Adrenal gland (tissue), 12 donors: ENCODE results near the gene PRDM1. TPM values are rescaled to one million over a fixed set of nuclear protein-coding genes. Genes with fewer than 3 reads are reported as not detected.

Source experiments
- DNase-seq, 7 donors: peaks; one replicate each; pipeline ENCODE4 v3.0.0-alpha.2; 2019 to 2020
- H3K27ac ChIP-seq, 5 donors: fragments of 200-600 bp; sonication (generic) in 4 of 5; 1 replicate in 3 of 5; 2 replicates in 2 of 5; pipeline versions ENCODE4 v1.5.1 to v1.8.0; 2016 to 2020; ENCODE audit warnings: mild to moderate bottlenecking in 1 of 5
- H3K27me3 ChIP-seq: fragments of 200-600 bp; 2 replicates; pipeline ENCODE4 v1.8.0; 2021
- H3K36me3 ChIP-seq, 2 donors: fragments of 200-600 bp; replicated peaks in 1 of 2; 1 replicate in 1 of 2; 2 replicates in 1 of 2; pipeline versions ENCODE4 v1.5.1 to v1.8.0; 2018 to 2022
- H3K4me1 ChIP-seq, 2 donors: fragments of 200-600 bp; replicated peaks in 1 of 2; 1 replicate in 1 of 2; 2 replicates in 1 of 2; pipeline versions ENCODE4 v1.5.1 to v1.8.0; 2018 to 2021
- H3K4me3 ChIP-seq, 4 donors: fragments of 200-600 bp; sonication (generic) in 3 of 4; one replicate each; pipeline ENCODE4 v1.5.1; 2016 to 2018
- H3K9me3 ChIP-seq, 3 donors: fragments of 200-600 bp; sonication (generic) in 1 of 3; replicated peaks in 1 of 3; 1 replicate in 2 of 3; 2 replicates in 1 of 3; pipeline versions ENCODE4 v1.5.1 to v1.8.0; 2016 to 2021
- CTCF ChIP-seq, 6 experiments: fragments of 450-650 bp in 4 of 6; fragments of 200-600 bp in 2 of 6; sonication (generic) in 1 of 6; IDR thresholded peaks; 1 replicate in 5 of 6; 2 replicates in 1 of 6; pipeline versions ENCODE4 v1.5.1 to v1.8.0; 2016 to 2021; ENCODE audit warnings: antibody characterized with exemption in 6 of 6, mild to moderate bottlenecking in 2 of 6, moderate library complexity in 1 of 6
- POLR2A ChIP-seq, 2 donors: fragments of 450-650 bp; IDR thresholded peaks; one replicate each; pipeline ENCODE4 v1.6.1; 2017; ENCODE audit warnings: antibody characterized with exemption in 2 of 2, mild to moderate bottlenecking in 2 of 2, moderate library complexity in 1 of 2
- WGBS, 4 donors: extraction: QIAGEN DNeasy Blood & Tissue Kit in 2 of 4; methylation state at CpG; one replicate each; pipeline versions ENCODE4 v1.1.5 to v1.1.7; 2013 to 2017; 5-methylcytosine and 5-hydroxymethylcytosine counted together
- intact Hi-C, 2 donors: fragments of 100-400 bp; cut with DNase I; formaldehyde crosslinking; loops; one replicate each; pipeline versions ENCODE4 v1.14.1 to v1.15.0; 2022 to 2023
- polyA plus RNA-seq, 3 donors: library from polyadenylated mRNA; stranded (reverse); fragments of 200-250 nt in 2 of 3; fragments of 350-450 nt in 1 of 3; fragmentation: Illumina TruSeq in 1 of 3; extraction: RNeasy Lipid Tissue Mini Kit (QIAGEN cat#74804) in 1 of 3; gene quantifications; one replicate each; pipeline ENCODE4 v1.2.3, GENCODE V29; 2013 to 2014
- total RNA-seq, 9 donors: library from RNA; depleted of rRNA in 4 of 9; stranded (reverse); fragments of >200 nt in 4 of 9; fragments of 120-200 nt in 1 of 9; fragmentation: NEBNext Ultra II Directional in 1 of 9; extraction: Animal tissue kit (Norgen Biotek cat#: 25700) in 1 of 9; gene quantifications; one replicate each; pipeline versions ENCODE4 v1.1.0 to v1.2.4, GENCODE V29; 2013 to 2023
- donor health status: healthy with polysubstance abuse.
- donor health status: Bipolar disorder and iron deficiency.
- donor health status: DM: yes; HTN: yes; CAD: no.
- donor health status: DM: no; HTN: no; CAD: no.
- donor health status: DM: no; HTN: no; CAD: no.
- donor health status: DM: yes; HTN: yes; CAD: no.

Gene PRDM1
- total and polyA plus RNA-seq, 12 donors = 0.40 to 7.5 (median 3.7) TPM

- Histone ChIP-seq H3K27ac (peak overlapping the region in 3 of 5 donors; percentile 13 to 56 (median 36)), H3K9me3 (no peaks in the 10 kb centered on the region), H3K27me3 (peaks cover 53% of the 10 kb centered on the region), H3K4me3 (peak overlapping the region in 1 of 4 donors; percentile 21), H3K36me3 (no peaks in the 10 kb centered on the region), H3K4me1 (peaks cover 10 to 17% of the 10 kb centered on the region in 2 donors)
- TF ChIP-seq CTCF (IDR thresholded peaks at IDR 0.05) (no peak), POLR2A (IDR thresholded peaks at IDR 0.05) (no peak)
- WGBS, 4 donors = 28 to 32% (median 31%) methylated on average over 13 of the region's 13 CpGs
- intact Hi-C loops = no loop called here
- DNase-seq = peak in 6 of 7 donors; percentile 27 to 57 (median 32)
Measured at GRCh38 chr6:106087548-106088325, 1.6 kb downstream of the PRDM1 start.

GRCh38 chr6:106090001-106090400 lies 3.9 kb downstream of the PRDM1 start:
- TF ChIP-seq POLR2A (IDR thresholded peaks at IDR 0.05) (no peak), CTCF (IDR thresholded peaks at IDR 0.05) (no peak)
- Histone ChIP-seq H3K27me3 (peaks cover 54% of the 10 kb centered on the region), H3K36me3 (no peaks in the 10 kb centered on the region), H3K27ac (no peak overlapping the region), H3K9me3 (no peaks in the 10 kb centered on the region), H3K4me1 (peaks cover 10 to 17% of the 10 kb centered on the region in 2 donors), H3K4me3 (peak overlapping the region in 1 of 4 donors; percentile 8)
- 47 to 63% (median 54%) methylated on average over 4 of the region's 4 CpGs for WGBS, 4 donors
- no peak for DNase-seq
- intact Hi-C loops = no loop called here

GRCh38 chr6:106092279-106092678 lies 6.1 kb downstream of the PRDM1 start:
- Histone ChIP-seq H3K36me3 (no peaks in the 10 kb centered on the region), H3K9me3 (no peaks in the 10 kb centered on the region), H3K27me3 (peaks cover 52% of the 10 kb centered on the region), H3K4me3 (no peak overlapping the region), H3K4me1 (no peaks in the 10 kb centered on the region), H3K27ac (no peak overlapping the region)
- TF ChIP-seq CTCF (IDR thresholded peaks at IDR 0.05) = no peak
- TF ChIP-seq POLR2A (IDR thresholded peaks at IDR 0.05) = no peak
- intact Hi-C loops = no loop called here
- DNase-seq = no peak
- 85 to 94% (median 91%) methylated on average over 5 of the region's 5 CpGs for WGBS, 4 donors

- Histone ChIP-seq H3K9me3 (no peaks in the 10 kb centered on the region), H3K36me3 (no peaks in the 10 kb centered on the region), H3K27ac (no peak overlapping the region), H3K27me3 (peaks cover 40% of the 10 kb centered on the region), H3K4me1 (no peaks in the 10 kb centered on the region), H3K4me3 (no peak overlapping the region)
- DNase-seq = no peak
- TF ChIP-seq CTCF (IDR thresholded peaks at IDR 0.05) (no peak), POLR2A (IDR thresholded peaks at IDR 0.05) (no peak)
- WGBS, 4 donors = 69 to 72% (median 70%) methylated on average over 7 of the region's 7 CpGs
- intact Hi-C loops = no loop called here
Measured at GRCh38 chr6:106094261-106094963, 8.3 kb downstream of the PRDM1 start.
